Glomerular endothelial cell (primary cell): ENCODE results near the gene ELF5. TPM values are rescaled to one million over a fixed set of nuclear protein-coding genes. Genes with fewer than 3 reads are reported as not detected.

Experiments
- DNase-seq: peaks from one replicate; pipeline ENCODE4 v3.0.0-alpha.2; 2011; ENCODE audit warnings: low read depth, low spot score; ENCODE audit errors: extremely low read depth
- total RNA-seq: library from RNA; depleted of rRNA; stranded (reverse); fragments of >200 nt; gene quantifications from 2 replicates; pipeline ENCODE4 v1.2.3, GENCODE V29; 2015

ELF5 gene
- total RNA-seq, 1 donor from 2014 or later: not detected

GRCh38 chr11:34459507-34460162, 54.0 kb downstream of the ELF5 start:
- DNase-seq: no peak

GRCh38 chr11:34458525-34458924, 55.1 kb downstream of the ELF5 start:
- DNase-seq: no peak

GRCh38 chr11:34457607-34458006, 56.0 kb downstream of the ELF5 start:
- no peak for DNase-seq

GRCh38 chr11:34454308-34455032, 59.1 kb downstream of the ELF5 start:
- DNase-seq: no peak

- no peak for DNase-seq
These were observed 62.5 kb downstream of the ELF5 start for GRCh38 chr11:34451053-34451452.

GRCh38 chr11:34449013-34449412, 64.6 kb downstream of the ELF5 start:
- DNase-seq: no peak

GRCh38 chr11:34448223-34448994, 65.2 kb downstream of the ELF5 start:
- no peak for DNase-seq

GRCh38 chr11:34447044-34447443, 66.5 kb downstream of the ELF5 start:
- no peak for DNase-seq

GRCh38 chr11:34446386-34446785, 67.2 kb downstream of the ELF5 start:
- DNase-seq: no peak

GRCh38 chr11:34445956-34446355, 67.6 kb downstream of the ELF5 start:
- DNase-seq: no peak

- no peak for DNase-seq
These were observed 69.2 kb downstream of the ELF5 start for GRCh38 chr11:34444428-34444827.

GRCh38 chr11:34443136-34443535, 70.5 kb downstream of the ELF5 start:
- no peak for DNase-seq

GRCh38 chr11:34441814-34442213, 71.8 kb downstream of the ELF5 start:
- no peak for DNase-seq

GRCh38 chr11:34439610-34440198, 73.9 kb downstream of the ELF5 start:
- no peak for DNase-seq

GRCh38 chr11:34438529-34439507, 74.8 kb downstream of the ELF5 start, which contains the start of gene CAT:
CAT (plus strand) TSS chr11:34438934; CDS start chr11:34439014, 80 bp downstream.
- peak; percentile 71 for DNase-seq

GRCh38 chr11:34437224-34438125, 76.1 kb downstream of the ELF5 start:
- no peak for DNase-seq

GRCh38 chr11:34433899-34434298, 79.7 kb downstream of the ELF5 start:
- no peak for DNase-seq

GRCh38 chr11:34432822-34433221, 80.8 kb downstream of the ELF5 start:
- no peak for DNase-seq

GRCh38 chr11:34431979-34432378, 81.6 kb downstream of the ELF5 start:
- DNase-seq: no peak
